Smooth muscle cell (in vitro differentiated cells): ENCODE results near the gene TREX2. TPM values are rescaled to one million over a fixed set of nuclear protein-coding genes. Genes with fewer than 3 reads are reported as not detected.
"Not testable (repeated sequence)": the region's sequence is repeated elsewhere in the genome, so short reads cannot be mapped to it uniquely, and the experiment has no call there.

Experiments used
- DNase-seq: peaks from one replicate; lab custom pipeline; 2025; ENCODE audit not compliant: unreplicated experiment; lab: John Stamatoyannopoulos, UW
- H2AFZ ChIP-seq: fragments of 200-600 bp; sonication (generic); 2 replicates; pipeline ENCODE4 v1.6.0; 2016; ENCODE audit warnings: antibody characterized with exemption, low read depth, mild to moderate bottlenecking
- H3F3A ChIP-seq: fragments of 200-600 bp; sonication (generic); 2 replicates; pipeline ENCODE4 v1.6.0; 2017; ENCODE audit warnings: antibody characterized with exemption, low read depth
- H3K27ac ChIP-seq: fragments of 200-600 bp; sonication (generic); 2 replicates; pipeline ENCODE4 v1.5.1; 2016; ENCODE audit warnings: low read depth, mild to moderate bottlenecking
- H3K27me3 ChIP-seq: fragments of 200-600 bp; sonication (generic); 2 replicates; pipeline ENCODE4 v1.6.1; 2016; ENCODE audit warnings: low read depth, mild to moderate bottlenecking
- H3K36me3 ChIP-seq: fragments of 200-600 bp; sonication (generic); 2 replicates; pipeline ENCODE4 v1.5.1; 2016; ENCODE audit warnings: low read depth
- H3K4me1 ChIP-seq: fragments of 200-600 bp; sonication (generic); 2 replicates; pipeline ENCODE4 v1.5.1; 2016; ENCODE audit warnings: low read depth
- H3K4me2 ChIP-seq: fragments of 200-600 bp; sonication (generic); 2 replicates; pipeline ENCODE4 v1.6.0; 2016; ENCODE audit warnings: mild to moderate bottlenecking
- H3K4me3 ChIP-seq: fragments of 200-600 bp; sonication (generic); 2 replicates; pipeline ENCODE4 v1.5.1; 2016; ENCODE audit warnings: mild to moderate bottlenecking
- H3K79me2 ChIP-seq: fragments of 200-600 bp; sonication (generic); 2 replicates; pipeline ENCODE4 v1.6.0; 2016; ENCODE audit warnings: low read depth, mild to moderate bottlenecking
- H3K9ac ChIP-seq: fragments of 200-600 bp; sonication (generic); 2 replicates; pipeline ENCODE4 v1.6.0; 2016; ENCODE audit warnings: low read depth
- H3K9me3 ChIP-seq: fragments of 200-600 bp; sonication (generic); replicated peaks from 2 replicates; pipeline ENCODE4 v1.5.1; 2016; ENCODE audit warnings: low read depth
- H4K20me1 ChIP-seq: fragments of 200-600 bp; sonication (generic); 2 replicates; pipeline ENCODE4 v1.6.0; 2016; ENCODE audit warnings: low read depth
- CTCF ChIP-seq: fragments of 200-600 bp; sonication (generic); IDR thresholded peaks from 2 replicates; pipeline ENCODE4 v1.5.1; 2017; ENCODE audit warnings: borderline replicate concordance, mild to moderate bottlenecking, antibody characterized with exemption; ENCODE audit not compliant: insufficient read depth, poor library complexity, severe bottlenecking
- WGBS: methylation state at CpG from one replicate; pipeline ENCODE4 v1.1.7; 2016; ENCODE audit warnings: low lambda C conversion rate; 5-methylcytosine and 5-hydroxymethylcytosine counted together
- polyA plus RNA-seq: library from polyadenylated mRNA; unstranded; fragments of >200 nt; fragmentation: Nextera tagmentation; extraction: Ambion mirVana; gene quantifications from 2 replicates; pipeline ENCODE4 v1.2.1, GENCODE V29; 2016
- total RNA-seq: library from RNA; depleted of rRNA; stranded (reverse); fragments of >200 nt; gene quantifications from 2 replicates; pipeline ENCODE4 v1.2.3, GENCODE V29; 2014

The TREX2 gene
- total and polyA plus RNA-seq, 2 experiments from 2014 or later = 0.41 to 4.0 TPM

DNA sequence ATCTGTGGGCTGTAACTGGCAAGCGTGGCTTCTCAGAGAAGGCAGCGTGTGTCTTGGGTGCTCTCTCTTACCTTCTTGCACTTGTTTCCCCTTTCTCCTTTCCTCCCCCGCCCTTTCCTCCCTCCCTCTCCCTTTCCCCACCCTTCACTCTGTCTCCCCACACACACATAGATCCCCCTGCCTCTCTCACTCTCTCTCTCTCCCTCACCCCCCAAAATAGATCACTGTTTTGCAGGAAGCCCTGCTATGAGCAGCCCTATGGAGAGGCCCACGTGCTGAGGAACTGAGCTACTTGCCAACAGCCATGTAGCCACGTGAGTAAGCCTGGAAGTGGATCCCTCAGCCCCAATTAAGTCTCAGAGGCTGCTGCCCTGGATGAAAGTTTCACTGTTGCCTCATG is 40.4 kb downstream of the TREX2 start:
- Histone ChIP-seq H3K27me3 (no peaks in the 10 kb centered on the region), H3K36me3 (no peaks in the 10 kb centered on the region), H3K4me1 (no peaks in the 10 kb centered on the region), H4K20me1 (no peaks in the 10 kb centered on the region), H3F3A (no peaks in the 10 kb centered on the region), H3K4me3 (no peak overlapping the region), H3K9ac (no peak overlapping the region), H3K79me2 (no peaks in the 10 kb centered on the region), H3K27ac (no peak overlapping the region), H3K4me2 (no peak overlapping the region), H3K9me3 (no peaks in the 10 kb centered on the region), H2AFZ (no peak overlapping the region)
- DNase-seq = no peak
- TF ChIP-seq CTCF = no peak
- 59% methylated on average over 4 of the region's 5 CpGs for WGBS

DNA sequence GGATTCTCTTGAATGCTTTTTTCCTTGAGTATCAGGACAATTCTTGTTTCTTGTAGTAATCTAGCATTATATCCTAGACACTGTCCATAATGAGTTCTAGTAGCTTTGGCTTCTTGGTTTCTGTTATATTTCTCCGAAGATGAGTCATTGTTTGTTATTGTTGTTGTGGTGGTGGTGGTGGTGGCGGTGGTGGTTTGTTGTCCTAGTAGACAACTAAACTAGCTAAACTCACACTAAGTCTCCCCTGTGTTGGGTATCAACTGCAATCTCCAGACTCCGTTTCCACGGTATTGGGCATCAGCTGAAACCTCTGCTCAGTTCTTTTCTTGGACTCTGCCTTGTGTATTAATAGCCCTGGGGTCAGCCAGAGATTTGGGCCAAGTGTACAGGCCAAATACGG is 41.5 kb downstream of the TREX2 start:
- WGBS = 69% methylated on average over 5 of the region's 5 CpGs
- H3K79me2 ChIP-seq, H3F3A ChIP-seq, H3K9ac ChIP-seq, H3K36me3 ChIP-seq, H3K9me3 ChIP-seq, H3K27ac ChIP-seq, H3K4me2 ChIP-seq, H3K4me3 ChIP-seq, H2AFZ ChIP-seq, H3K27me3 ChIP-seq, DNase-seq, H3K4me1 ChIP-seq, H4K20me1 ChIP-seq: not testable (repeated sequence)

GRCh38 chrX:153401133-153401764 is 44.6 kb downstream of the TREX2 start, which contains the start of gene PNMA6E:
TSS of gene PNMA6E (minus strand) at chrX:153401350. CDS start at chrX:153398849, 2,501 bp downstream.
- H3F3A ChIP-seq = no peaks in the 10 kb centered on the region
- no peaks in the 10 kb centered on the region for H3K36me3 ChIP-seq
- WGBS = 91% methylated on average over 29 of the region's 29 CpGs
- H3K4me1 ChIP-seq = no peaks in the 10 kb centered on the region
- no peak within 1 kb of the TSS for H3K9ac ChIP-seq
- H3K4me2 ChIP-seq = no peak within 1 kb of the TSS
- no peak within 1 kb of the TSS for H2AFZ ChIP-seq
- H3K79me2 ChIP-seq = no peaks in the 10 kb centered on the region
- H3K9me3 ChIP-seq = no peaks in the 10 kb centered on the region
- H3K4me3 ChIP-seq = no peak within 1 kb of the TSS
- H3K27me3 ChIP-seq = no peaks in the 10 kb centered on the region
- no peaks in the 10 kb centered on the region for H4K20me1 ChIP-seq
- no peak within 1 kb of the TSS for H3K27ac ChIP-seq
- no peak for DNase-seq
- TF ChIP-seq CTCF = no peak

- no peak for DNase-seq
- H3K9me3 ChIP-seq = no peaks in the 10 kb centered on the region
- H3K4me1 ChIP-seq = no peaks in the 10 kb centered on the region
- no peak overlapping the region for H3K27ac ChIP-seq
- H3K36me3 ChIP-seq = no peaks in the 10 kb centered on the region
- H2AFZ ChIP-seq = no peak overlapping the region
- no peaks in the 10 kb centered on the region for H3K79me2 ChIP-seq
- no peaks in the 10 kb centered on the region for H4K20me1 ChIP-seq
- no peak overlapping the region for H3K4me3 ChIP-seq
- no peaks in the 10 kb centered on the region for H3K27me3 ChIP-seq
- WGBS = 61% methylated on average over 10 of the region's 60 CpGs
- TF ChIP-seq CTCF = peak; percentile 52
- H3F3A ChIP-seq = no peaks in the 10 kb centered on the region
- H3K9ac ChIP-seq = no peak overlapping the region
- no peak overlapping the region for H3K4me2 ChIP-seq
Measured at GRCh38 chrX:153400146-153401132, 45.4 kb downstream of the TREX2 start.
